ENCODE results near the gene ELL2.
"Not testable (repeated sequence)": the region's sequence is repeated elsewhere in the genome, so short reads cannot be mapped to it uniquely, and the experiment has no call there.

Gene ELL2

GRCh38 chr5:95907740-95908706, 53.6 kb downstream of the ELL2 start:
- no peak for DNase-seq (ENCODE audit: low read depth in 2 of 2)

- DNase-seq (ENCODE audit: low read depth in 2 of 2), result no peak
These were observed 54.5 kb downstream of the ELL2 start for GRCh38 chr5:95907067-95907705.

GRCh38 chr5:95906398-95906797, 55.3 kb downstream of the ELL2 start:
- not testable (repeated sequence) for DNase-seq (ENCODE audit: low read depth in 2 of 2)

DNA sequence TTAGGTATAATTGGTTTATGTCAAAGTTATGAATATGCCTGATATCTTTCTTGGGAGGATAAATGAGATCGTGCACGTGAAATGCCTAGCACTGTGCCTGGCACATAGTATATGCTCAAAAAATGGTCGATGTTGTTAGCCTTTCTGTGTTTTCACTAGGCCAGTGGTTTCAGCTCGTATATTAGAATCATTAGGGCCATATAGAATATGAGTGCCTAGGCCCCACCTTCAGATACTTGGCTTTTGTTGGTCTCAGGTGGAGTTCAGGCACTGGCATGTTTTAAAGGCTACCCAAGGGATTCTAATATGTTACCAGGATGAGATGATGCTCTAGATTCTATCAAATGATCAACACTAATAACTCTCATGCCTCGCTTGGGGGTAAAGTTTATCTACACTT, 56.8 kb downstream of the ELL2 start:
- DNase-seq (ENCODE audit: low read depth in 2 of 2), result no peak

DNA sequence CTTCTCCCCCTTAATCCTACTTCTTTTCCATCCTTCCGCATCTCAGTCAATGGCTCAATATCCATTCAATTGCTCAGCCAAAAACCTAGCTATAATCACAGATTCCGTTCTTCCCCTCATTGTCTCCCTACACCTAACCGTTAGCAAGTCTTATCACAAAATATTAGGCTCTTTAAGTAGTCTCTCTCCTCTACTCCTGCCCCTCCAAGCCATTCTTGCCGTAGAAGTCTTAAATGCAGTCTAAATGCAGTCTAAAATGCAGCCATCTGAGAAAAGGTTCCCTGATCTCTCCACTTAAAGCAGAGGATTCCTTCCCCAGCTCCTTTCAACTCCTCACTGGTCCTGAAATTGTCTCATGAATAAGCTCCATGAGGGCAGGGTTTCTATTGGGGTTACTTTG, 57.8 kb downstream of the ELL2 start:
- DNase-seq (ENCODE audit: low read depth in 2 of 2), result no peak

GRCh38 chr5:95901676-95902627, 59.7 kb downstream of the ELL2 start:
- no peak for DNase-seq (ENCODE audit: low read depth in 2 of 2)

DNA sequence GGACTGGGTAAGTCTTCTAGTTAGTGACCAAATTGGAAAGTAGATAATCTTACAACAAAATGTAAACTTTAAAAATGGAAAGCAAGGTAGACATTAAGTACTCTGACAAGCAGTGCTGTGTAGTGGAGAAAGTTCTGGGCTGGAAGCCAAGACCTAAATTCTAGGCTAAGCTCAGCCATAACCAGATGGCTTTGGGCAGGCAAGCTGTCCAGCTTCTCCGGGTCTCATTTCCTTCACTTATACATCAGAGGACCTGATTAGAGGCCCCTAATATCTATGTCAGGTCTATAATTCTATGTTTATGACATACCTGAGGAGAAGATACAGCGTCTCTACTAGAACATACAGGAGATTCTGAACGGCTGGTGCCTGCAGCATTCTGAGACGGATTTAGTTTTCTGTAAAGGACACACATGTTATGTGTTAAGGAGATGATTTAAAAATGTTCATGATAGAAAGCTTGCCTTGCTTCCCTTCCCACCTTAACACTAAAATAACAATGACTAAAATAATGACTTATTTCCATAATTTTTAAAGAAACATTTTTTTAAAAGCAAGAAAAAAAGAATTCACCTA, 61.2 kb downstream of the ELL2 start:
- no peak for DNase-seq (ENCODE audit: low read depth in 2 of 2)

GRCh38 chr5:95899829-95900228, 61.8 kb downstream of the ELL2 start:
- no peak for DNase-seq (ENCODE audit: low read depth in 2 of 2)

GRCh38 chr5:95899006-95899405, 62.6 kb downstream of the ELL2 start:
- no peak for DNase-seq (ENCODE audit: low read depth in 2 of 2)

GRCh38 chr5:95895771-95896170, 65.9 kb downstream of the ELL2 start:
- no peak for DNase-seq (ENCODE audit: low read depth in 2 of 2)

- DNase-seq (ENCODE audit: low read depth in 2 of 2), result no peak
These were observed 66.4 kb downstream of the ELL2 start for GRCh38 chr5:95895251-95895650.

- no peak for DNase-seq (ENCODE audit: low read depth in 2 of 2)
These were observed 68.8 kb downstream of the ELL2 start for GRCh38 chr5:95892784-95893354.

DNA sequence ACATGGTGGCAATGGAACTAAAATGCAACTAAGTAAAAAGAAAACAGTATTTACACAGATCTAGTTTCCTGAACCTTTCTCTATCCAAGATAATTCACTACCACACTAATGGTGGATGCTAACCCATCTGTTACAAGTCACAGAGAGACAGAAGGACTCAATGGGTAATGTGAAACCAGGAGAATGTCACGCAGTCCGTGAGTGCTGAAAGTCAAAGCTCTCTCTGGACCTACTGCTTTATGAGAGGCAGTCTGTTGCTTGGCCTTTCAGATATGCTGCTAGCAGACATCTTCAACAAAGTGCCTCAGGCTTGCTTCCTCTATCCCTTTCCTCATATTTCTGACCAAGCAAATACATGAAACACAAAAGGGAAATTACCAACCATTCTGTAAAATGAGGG, 70.2 kb downstream of the ELL2 start:
- DNase-seq (ENCODE audit: low read depth in 2 of 2), result no peak

GRCh38 chr5:95889076-95889475, 72.6 kb downstream of the ELL2 start:
- DNase-seq (ENCODE audit: low read depth in 2 of 2), result no peak

GRCh38 chr5:95887977-95888376, 73.7 kb downstream of the ELL2 start:
- no peak for DNase-seq (ENCODE audit: low read depth in 2 of 2)

- DNase-seq (ENCODE audit: low read depth in 2 of 2), result no peak
These were observed 75.2 kb downstream of the ELL2 start for GRCh38 chr5:95886340-95887044.

DNA sequence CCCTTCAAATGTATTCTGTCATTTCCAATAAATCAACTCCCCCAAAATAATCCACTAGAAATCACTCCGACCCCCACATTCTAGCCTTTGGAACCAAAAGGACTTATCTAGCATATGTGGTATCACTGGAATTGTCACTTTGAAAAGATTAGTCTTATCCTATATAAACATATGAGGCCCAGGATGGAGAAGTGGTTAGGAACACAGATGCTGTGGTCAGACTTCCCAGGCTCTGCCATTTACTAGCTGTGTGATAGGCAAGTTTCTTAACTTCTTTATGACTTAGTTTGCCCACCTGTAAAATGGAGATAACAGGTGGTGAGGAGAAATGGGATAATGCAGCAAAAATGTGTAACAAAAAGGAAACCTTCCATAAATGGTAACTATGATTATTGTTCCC, 77.1 kb downstream of the ELL2 start:
- DNase-seq (ENCODE audit: low read depth in 2 of 2), result no peak

- no peak for DNase-seq (ENCODE audit: low read depth in 2 of 2)
These were observed 77.7 kb downstream of the ELL2 start for GRCh38 chr5:95884017-95884325.

DNA sequence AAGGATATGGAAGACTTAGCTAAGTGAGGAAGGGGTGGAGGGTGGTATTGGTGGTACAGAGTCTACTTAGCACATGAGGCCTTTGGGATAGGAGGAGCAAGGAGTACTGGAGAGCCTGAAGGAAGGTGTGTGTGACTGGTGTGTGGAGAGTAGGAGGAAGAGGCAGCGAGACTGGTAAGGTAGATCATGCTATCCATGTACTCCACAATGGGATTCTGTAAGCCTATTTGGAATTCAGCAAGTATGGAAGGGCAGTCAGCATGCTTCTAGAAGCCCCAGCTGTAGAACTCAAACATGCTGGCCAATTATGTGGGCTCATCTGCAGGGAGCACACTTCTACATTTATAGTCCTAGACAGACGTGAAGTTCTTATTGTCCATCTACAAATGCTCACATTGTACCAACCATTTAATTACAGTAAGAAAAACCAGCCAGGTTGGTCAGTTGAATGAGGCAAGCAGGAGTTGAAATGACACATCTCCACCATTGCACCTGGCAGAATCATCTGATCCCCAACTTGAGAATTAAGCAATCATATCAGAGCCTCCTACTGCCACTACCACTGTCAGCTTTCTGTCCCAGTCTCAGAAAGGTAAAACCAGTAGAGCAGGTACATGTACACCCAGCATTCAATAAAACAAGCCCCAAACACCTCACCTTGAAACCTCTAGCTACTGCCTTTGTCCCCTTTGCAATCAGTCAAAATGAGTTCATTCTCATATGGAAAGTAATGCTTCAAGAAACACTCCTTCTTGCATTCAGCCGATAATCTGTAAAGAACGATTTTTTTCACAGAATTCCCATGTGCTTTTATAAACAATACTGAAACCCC, 78.2 kb downstream of the ELL2 start:
- no peak for DNase-seq (ENCODE audit: low read depth in 2 of 2)

DNA sequence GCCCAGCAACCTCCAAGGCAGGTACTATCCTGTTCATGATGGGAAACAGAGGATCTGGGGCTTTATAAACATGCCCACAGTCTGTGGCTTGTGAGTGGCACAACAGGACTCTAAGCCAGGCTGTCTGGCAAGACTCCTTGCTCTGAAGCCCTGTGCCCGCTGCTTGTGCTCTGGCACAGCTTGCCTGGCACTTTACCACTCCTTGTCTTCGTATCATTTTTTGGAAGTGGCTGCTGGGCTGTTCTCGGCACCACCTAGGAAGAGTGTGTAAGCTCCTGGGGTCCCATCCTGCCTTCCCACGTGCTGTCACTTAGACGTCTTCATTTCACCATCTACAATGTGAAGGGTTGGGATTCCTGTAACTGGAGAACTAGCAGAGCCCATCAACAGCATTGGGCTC, 79.8 kb downstream of the ELL2 start:
- DNase-seq (ENCODE audit: low read depth in 2 of 2), result no peak
